ENCODE results near the gene SUSD3.

- TF ChIP-seq TCF12 (IDR thresholded peaks at IDR 0.05; ENCODE audit: low read depth) (no peak), RAD21 (IDR thresholded peaks at IDR 0.05; ENCODE audit: low read depth) (no peak), FOXM1 (IDR thresholded peaks at IDR 0.05; ENCODE audit: borderline replicate concordance, low read depth) (no peak), MAX (IDR thresholded peaks at IDR 0.05) (no peak), YY1 (IDR thresholded peaks at IDR 0.05; ENCODE audit: low read depth) (no peak), EGR1 (IDR thresholded peaks at IDR 0.05) (no peak), USF1 (IDR thresholded peaks at IDR 0.05) (no peak), REST (IDR thresholded peaks at IDR 0.05; ENCODE audit: low read depth) (no peak)
Measured at GRCh38 chr9:93091056-93091452, 32.6 kb downstream of the SUSD3 start.
